Airway epithelial cell (primary cell): ENCODE results near the gene BRCC3. TPM values are rescaled to one million over a fixed set of nuclear protein-coding genes. Genes with fewer than 3 reads are reported as not detected.

Experiments
- total RNA-seq: library from RNA; depleted of rRNA; stranded (reverse); fragments of >200 nt; gene quantifications from 2 replicates; pipeline ENCODE4 v1.2.3, GENCODE V29; 2015

The BRCC3 gene
- total RNA-seq: 11.9 and 13.8 TPM in 2 replicates

GRCh38 chrX:155070975-155071693 lies at the start of gene BRCC3, which contains the start of the genes CMC4 and MTCP1:
TSS of gene BRCC3 (plus strand) at chrX:155071508. CDS start at chrX:155071528, 20 bp downstream.
TSS of gene CMC4 (minus strand) at chrX:155071136. CDS start at chrX:155064023, 7,113 bp downstream.
TSS of gene MTCP1 (minus strand) at chrX:155071136. CDS start at chrX:155066010, 5,126 bp downstream.

DNA sequence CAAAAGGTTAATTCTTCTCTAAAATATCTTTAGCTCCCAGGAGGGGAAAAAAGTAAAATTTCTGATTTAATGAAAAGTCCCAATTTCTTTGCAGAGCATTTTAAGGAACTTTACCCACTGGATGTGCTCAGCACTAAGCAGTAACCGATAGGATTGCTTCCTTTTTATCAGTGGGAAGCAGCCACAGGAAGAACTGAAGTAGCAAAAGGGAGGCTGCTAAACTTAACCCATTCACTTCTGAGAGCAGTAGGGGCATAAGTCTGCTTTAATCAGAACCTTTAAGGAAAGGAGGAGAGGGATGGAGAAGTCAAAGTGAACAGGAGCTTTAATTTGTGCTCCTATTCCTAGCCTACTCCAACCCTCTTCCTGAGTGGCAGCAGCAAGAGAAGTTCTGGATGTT lies 48.7 kb upstream of the BRCC3 start, which contains the start of gene F8:
F8 (minus strand) TSS at position 139 of the 400 bp plus-strand sequence. CDS start 171 bp downstream, outside the sequence.

GRCh38 chrX:155026727-155027508 lies 44.4 kb upstream of the BRCC3 start, which contains the start of gene FUNDC2:
TSS of gene FUNDC2 (plus strand) at chrX:155026844. CDS start at chrX:155026939, 95 bp downstream.

Other genes with a start within 250 kb of the BRCC3 start
- gene SMIM9, start 236.8 kb upstream of the BRCC3 start, total RNA-seq: not detected in 2 replicates
- 3.0 and 4.5 TPM in 2 replicates for gene F8A1, start 185.2 kb upstream of the BRCC3 start, total RNA-seq
- 0.33 and 0.49 TPM in 2 replicates for gene F8, start 48.8 kb upstream of the BRCC3 start, total RNA-seq
- 32.9 and 50.9 TPM in 2 replicates for gene FUNDC2, start 44.7 kb upstream of the BRCC3 start, total RNA-seq
- 13.4 and 19.6 TPM in 2 replicates for gene CMC4, start 372 bp upstream of the BRCC3 start, total RNA-seq
- gene MTCP1, start 372 bp upstream of the BRCC3 start, total RNA-seq: 0.99 and 1.5 TPM in 2 replicates
- 52.3 and 63.2 TPM in 2 replicates for gene VBP1, start 145.0 kb downstream of the BRCC3 start, total RNA-seq
- not detected in 2 replicates for gene RAB39B, start 193.0 kb downstream of the BRCC3 start, total RNA-seq